Endothelial cell of umbilical vein (primary cell): ENCODE measurements around the gene TOM1L1. TPM values are rescaled to one million over a fixed set of nuclear protein-coding genes. Genes with fewer than 3 reads are reported as not detected.

Experiments
- BruUV-seq: library from RNA; stranded (reverse); fragments of 400-500 nt; replicated peaks from 2 replicates; lab custom pipeline; 2021; lab: Mats Ljungman, UMichigan
- CTCF ChIA-PET: fragments of 300-600, 350-600 bp; sonication (Branson Sonifier 250); formaldehyde crosslinking; loops from one replicate; lab custom pipeline; 2021; ENCODE audit warnings: antibody characterized with exemption, inconsistent platforms; lab: Charles Lee
- POLR2A ChIA-PET: fragments of 300-600, 350-600 bp; sonication (Branson Sonifier 250); formaldehyde crosslinking; loops from one replicate; lab custom pipeline; 2021; ENCODE audit warnings: antibody characterized with exemption, inconsistent platforms; lab: Charles Lee
- DNase-seq: peaks from one replicate; pipeline ENCODE4 v3.0.0-alpha.2; 2011; ENCODE audit warnings: low read depth, low spot score
- FAIRE-seq: peaks from 2 replicates; lab custom pipeline; 2011; peaks lifted over from hg19 to GRCh38; lab: Jason Lieb, UNC
- H2AFZ ChIP-seq: 2 replicates; pipeline ENCODE4 v1.6.0; 2012; ENCODE audit warnings: low read depth, low read length, control low read depth, inconsistent platforms
- H3K27ac ChIP-seq: 2 replicates; pipeline ENCODE4 v1.5.1; 2011; ENCODE audit warnings: low read depth, mild to moderate bottlenecking, control low read depth, low read length, moderate library complexity; ENCODE audit not compliant: insufficient read depth
- H3K27me3 ChIP-seq, 2 experiments: 2 replicates each; pipeline versions ENCODE4 v1.6.0 to v1.6.1; 2011; ENCODE audit warnings: low read length in 2 of 2, mixed read lengths in 1 of 2; ENCODE audit not compliant: control insufficient read depth in 2 of 2, insufficient read depth in 2 of 2
- H3K36me3 ChIP-seq, 2 experiments: 2 replicates in 1 of 2; 3 replicates in 1 of 2; pipeline ENCODE4 v1.5.1; 2011; ENCODE audit warnings: low read length in 2 of 2, mild to moderate bottlenecking in 1 of 2, moderate library complexity in 1 of 2; ENCODE audit not compliant: control insufficient read depth in 2 of 2, insufficient read depth in 2 of 2; ENCODE audit errors: extremely low read depth in 1 of 2
- H3K4me1 ChIP-seq: 3 replicates; pipeline ENCODE4 v1.5.1; 2011; ENCODE audit warnings: mild to moderate bottlenecking, low read length; ENCODE audit not compliant: control insufficient read depth, insufficient read depth; ENCODE audit errors: extremely low read depth
- H3K4me2 ChIP-seq: 2 replicates; pipeline ENCODE4 v1.6.1; 2011; ENCODE audit warnings: low read length, control low read depth, mixed read lengths; ENCODE audit not compliant: insufficient read depth
- H3K4me3 ChIP-seq, 3 experiments: fragments of 200-600 bp in 1 of 3; sonication (generic), shearing (Covaris generic) in 1 of 3; replicated peaks in 1 of 3; 2 replicates each; pipeline ENCODE4 v1.5.1; 2011 to 2016; ENCODE audit warnings: control low read depth in 3 of 3, low read length in 3 of 3, mild to moderate bottlenecking in 2 of 3, inconsistent platforms in 1 of 3, low read depth in 1 of 3, moderate library complexity in 1 of 3; ENCODE audit not compliant: insufficient read depth in 1 of 3
- H3K79me2 ChIP-seq: 2 replicates; pipeline ENCODE4 v1.6.0; 2012; ENCODE audit warnings: low read length, inconsistent platforms; ENCODE audit not compliant: control insufficient read depth, insufficient read depth
- H3K9ac ChIP-seq: replicated peaks from 2 replicates; pipeline ENCODE3; 2011; ENCODE audit warnings: low read length, control low read depth; ENCODE audit not compliant: insufficient read depth; ENCODE audit errors: extremely low read depth
- H3K9me1 ChIP-seq: replicated peaks from 3 replicates; pipeline ENCODE4 v1.6.0; 2011; ENCODE audit warnings: mild to moderate bottlenecking, low read length; ENCODE audit not compliant: control insufficient read depth, insufficient read depth; ENCODE audit errors: extremely low read depth
- H3K9me3 ChIP-seq: replicated peaks from 2 replicates; pipeline ENCODE4 v1.5.1; 2012; ENCODE audit warnings: low read length, inconsistent platforms; ENCODE audit not compliant: control insufficient read depth, insufficient read depth
- H4K20me1 ChIP-seq: replicated peaks from 2 replicates; pipeline ENCODE3; 2011; ENCODE audit warnings: mild to moderate bottlenecking, low read length; ENCODE audit not compliant: control insufficient read depth, insufficient read depth; ENCODE audit errors: extremely low read depth
- EZH2 ChIP-seq: IDR thresholded peaks from 2 replicates; pipeline ENCODE4 v1.6.1; 2012; ENCODE audit warnings: borderline replicate concordance, low read depth, mild to moderate bottlenecking, moderate library complexity, low read length, inconsistent platforms; ENCODE audit not compliant: severe bottlenecking
- GATA2 ChIP-seq: IDR thresholded peaks from 2 replicates; pipeline ENCODE4 v1.7.0; 2011; ENCODE audit warnings: low read depth, mild to moderate bottlenecking, moderate library complexity, mixed read lengths, low read length; ENCODE audit not compliant: insufficient read length, insufficient read depth
- dilution Hi-C: fragments of 300-500 bp; cut with MboI; formaldehyde crosslinking; loops from one replicate; pipeline ENCODE4 v1.15.0; 2019; ENCODE audit warnings: low sequenced_read_pairs; ENCODE audit not compliant: extremely low pct_ligation_motif_present
- intact Hi-C: fragments of 100-400 bp; cut with micrococcal nuclease; formaldehyde crosslinking; loops from one replicate; pipeline ENCODE4 v1.10.0; 2022
- polyA plus RNA-seq, 4 experiments: library from polyadenylated mRNA; depleted of rRNA in 3 of 4; stranded (reverse) in 3 of 4; unstranded in 1 of 4; fragments of >200 nt; gene quantifications; 2 replicates each; pipeline versions ENCODE4 v1.2.1 to v1.2.3, GENCODE V29; 2011 to 2012; ENCODE audit warnings: missing spikeins in 1 of 4
- total RNA-seq: library from RNA; stranded (reverse); gene quantifications from 2 replicates; pipeline ENCODE4 v1.2.3, GENCODE V29; 2021
- TF ChIP-seq, protein P1 (sequence below), 2 donors: IDR thresholded peaks; 1 replicate in 1 of 2; 2 replicates in 1 of 2; pipeline ENCODE4 v1.5.1; 2011; ENCODE audit warnings: low read length in 2 of 2, mild to moderate bottlenecking in 2 of 2, moderate library complexity in 2 of 2, control low read depth in 1 of 2, inconsistent platforms in 1 of 2, low read depth in 1 of 2; ENCODE audit not compliant: insufficient read depth in 1 of 2; ENCODE audit errors: extremely low read depth in 1 of 2

The TOM1L1 gene
- total and polyA plus RNA-seq, 2 donors (not counting 3 experiments of a cell fraction or from before 2014, with no cell fraction given) = 0.44 to 0.60 TPM

DNA sequence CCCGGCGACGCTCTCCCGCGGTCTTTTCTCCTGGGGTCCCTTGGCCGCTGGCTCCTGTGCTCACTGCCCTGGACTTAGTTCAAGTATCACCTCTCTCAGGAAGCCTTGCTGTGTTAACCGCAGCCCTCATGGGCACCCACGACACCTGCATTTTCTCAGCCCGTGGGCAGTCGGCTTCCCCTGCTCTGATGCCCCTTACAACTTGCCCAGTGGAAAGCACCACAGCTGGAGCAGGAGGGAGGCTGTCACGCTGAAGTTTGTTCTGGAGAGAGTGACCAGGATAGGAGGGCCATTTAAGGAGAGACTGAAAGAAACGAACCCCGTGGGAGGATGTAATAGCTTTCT lies 68.3 kb downstream of the TOM1L1 start:
- no peaks in the 10 kb centered on the region for H3K9me3 ChIP-seq
- ChIA-PET CTCF (interaction anchor here (0.9 to 2.0 kb wide), 5 partner anchors 9 to 565 kb away, joined by 3 to 8 read pairs (median 5); no protein-coding TSS in a partner anchor), POLR2A (no interaction called here)
- DNase-seq = no peak
- dilution Hi-C loops = no loop called here
- FAIRE-seq = no peak
- no peaks in the 10 kb centered on the region for H3K9me1 ChIP-seq
- BruUV-seq = TSS peak; percentile 74
- H3K79me2 ChIP-seq = peaks cover 32% of the 10 kb centered on the region
- H3K4me2 ChIP-seq = peak overlapping the region; percentile 83
- no peaks in the 10 kb centered on the region for H3K27me3 ChIP-seq
- peak overlapping the region; percentile 74 for H3K9ac ChIP-seq
- TF ChIP-seq EZH2 (no peak), GATA2 (no peak)
- TF ChIP-seq, protein P1, sequence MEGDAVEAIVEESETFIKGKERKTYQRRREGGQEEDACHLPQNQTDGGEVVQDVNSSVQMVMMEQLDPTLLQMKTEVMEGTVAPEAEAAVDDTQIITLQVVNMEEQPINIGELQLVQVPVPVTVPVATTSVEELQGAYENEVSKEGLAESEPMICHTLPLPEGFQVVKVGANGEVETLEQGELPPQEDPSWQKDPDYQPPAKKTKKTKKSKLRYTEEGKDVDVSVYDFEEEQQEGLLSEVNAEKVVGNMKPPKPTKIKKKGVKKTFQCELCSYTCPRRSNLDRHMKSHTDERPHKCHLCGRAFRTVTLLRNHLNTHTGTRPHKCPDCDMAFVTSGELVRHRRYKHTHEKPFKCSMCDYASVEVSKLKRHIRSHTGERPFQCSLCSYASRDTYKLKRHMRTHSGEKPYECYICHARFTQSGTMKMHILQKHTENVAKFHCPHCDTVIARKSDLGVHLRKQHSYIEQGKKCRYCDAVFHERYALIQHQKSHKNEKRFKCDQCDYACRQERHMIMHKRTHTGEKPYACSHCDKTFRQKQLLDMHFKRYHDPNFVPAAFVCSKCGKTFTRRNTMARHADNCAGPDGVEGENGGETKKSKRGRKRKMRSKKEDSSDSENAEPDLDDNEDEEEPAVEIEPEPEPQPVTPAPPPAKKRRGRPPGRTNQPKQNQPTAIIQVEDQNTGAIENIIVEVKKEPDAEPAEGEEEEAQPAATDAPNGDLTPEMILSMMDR (IDR thresholded peaks at IDR 0.05; ENCODE audit: extremely low read depth in 1 of 2, insufficient read depth in 1 of 2, low read depth in 1 of 2, low read length in 2 of 2) = no peak
- peaks cover 0 to 5% of the 10 kb centered on the region in 2 experiments for H3K36me3 ChIP-seq
- H3K27ac ChIP-seq = peak overlapping the region; percentile 52
- peak overlapping the region; percentile 43 to 94 (median 80) for H3K4me3 ChIP-seq
- H2AFZ ChIP-seq = peak overlapping the region; percentile 82
- peaks cover 19% of the 10 kb centered on the region for H3K4me1 ChIP-seq
- intact Hi-C loops = loop anchor here (1.0 kb wide), 1 partner anchor 1936 kb away; no protein-coding TSS in a partner anchor
- H4K20me1 ChIP-seq = no peaks in the 10 kb centered on the region
